ENCODE data around the gene TNFSF12.

- peak; percentile 58 for TF ChIP-seq CTCF (IDR thresholded peaks at IDR 0.05; ENCODE audit: insufficient read depth, low read length, poor library complexity, severe bottlenecking)
- no peak for TF ChIP-seq EZH2phosphoT487 (conservative IDR thresholded peaks at IDR 0.05; ENCODE audit: low read length)
Measured at GRCh38 chr17:7589204-7589868, 40.5 kb downstream of the TNFSF12 start.

All from SU-DHL-6 (cell line).